ENCODE measurements around the gene UROD. TPM values are rescaled to one million over a fixed set of nuclear protein-coding genes. Genes with fewer than 3 reads are reported as not detected.

Gene UROD
- total RNA-seq, 1 experiment from 2014 or later, result 112 TPM

DNA sequence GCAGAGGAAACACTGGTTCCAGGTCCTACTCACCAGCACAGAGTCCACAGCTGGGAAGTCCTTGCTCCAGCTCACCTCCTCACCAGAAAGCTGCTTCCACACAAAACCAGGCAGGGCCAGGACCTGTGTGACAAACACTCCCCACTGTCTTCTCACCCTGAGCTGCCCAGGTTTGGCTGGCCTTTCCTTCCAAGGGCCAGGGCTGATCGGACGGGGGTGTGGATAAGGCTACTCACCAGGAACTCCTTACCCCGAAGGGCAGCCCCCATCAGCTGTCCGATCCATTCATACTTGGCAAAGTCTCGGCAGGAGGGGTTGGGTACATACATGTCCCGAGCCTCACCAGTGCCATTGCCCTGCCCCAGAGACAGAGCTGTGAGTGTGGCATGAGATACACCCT is 6.3 kb upstream of the UROD start:
- in situ Hi-C loops (cut with HindIII; ENCODE audit: low pct_unique_long_range_greater_than_20kb, low sequenced_read_pairs), result no loop called here
- no peak for DNase-seq (ENCODE audit: low read depth)

DNA sequence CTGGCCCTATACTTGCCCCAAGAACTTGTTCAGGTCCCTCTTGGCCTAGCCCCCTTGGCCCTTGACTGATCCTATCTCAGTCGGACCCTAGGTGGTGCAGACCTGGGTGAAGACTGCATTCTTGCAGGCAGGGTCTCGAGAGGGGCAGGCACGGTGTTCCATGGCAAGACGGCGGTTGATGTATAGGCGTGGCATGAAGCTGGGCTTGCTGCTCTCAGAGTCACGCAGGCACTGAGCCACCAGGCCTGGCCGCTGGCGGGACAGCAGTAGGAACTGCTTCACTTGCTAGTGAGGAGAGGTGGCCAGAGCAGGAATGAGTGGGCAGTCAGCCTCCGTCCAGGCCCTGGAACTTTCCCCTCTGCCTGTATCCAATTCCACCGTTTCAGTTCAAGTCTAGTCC is 4.7 kb upstream of the UROD start:
- in situ Hi-C loops (cut with HindIII; ENCODE audit: low pct_unique_long_range_greater_than_20kb, low sequenced_read_pairs), result no loop called here

DNA sequence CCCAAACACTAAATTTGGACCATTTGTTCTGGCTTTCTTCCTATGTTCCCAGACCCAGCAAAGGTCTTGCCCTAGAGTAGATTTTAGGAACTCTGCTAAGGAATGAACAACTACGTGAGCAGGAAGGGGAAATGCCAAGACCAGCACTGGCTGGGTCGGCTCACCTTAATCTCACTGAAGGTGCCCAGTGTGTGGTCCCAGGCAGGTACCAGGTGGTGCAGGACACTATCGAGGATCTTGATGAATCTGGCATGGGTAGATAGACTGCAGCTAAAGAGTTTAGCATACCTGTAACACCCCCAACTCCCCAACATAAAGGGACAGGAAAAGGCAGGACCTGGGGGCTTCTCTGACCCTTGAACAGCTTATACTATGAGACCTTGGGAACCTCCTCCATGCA is 4.0 kb upstream of the UROD start:
- DNase-seq (ENCODE audit: low read depth), result no peak
- in situ Hi-C loops (cut with HindIII; ENCODE audit: low pct_unique_long_range_greater_than_20kb, low sequenced_read_pairs), result no loop called here

More for the DNA sequence above, 4.7 kb upstream of the UROD start:
- DNase-seq (ENCODE audit: low read depth), result no peak

DNA sequence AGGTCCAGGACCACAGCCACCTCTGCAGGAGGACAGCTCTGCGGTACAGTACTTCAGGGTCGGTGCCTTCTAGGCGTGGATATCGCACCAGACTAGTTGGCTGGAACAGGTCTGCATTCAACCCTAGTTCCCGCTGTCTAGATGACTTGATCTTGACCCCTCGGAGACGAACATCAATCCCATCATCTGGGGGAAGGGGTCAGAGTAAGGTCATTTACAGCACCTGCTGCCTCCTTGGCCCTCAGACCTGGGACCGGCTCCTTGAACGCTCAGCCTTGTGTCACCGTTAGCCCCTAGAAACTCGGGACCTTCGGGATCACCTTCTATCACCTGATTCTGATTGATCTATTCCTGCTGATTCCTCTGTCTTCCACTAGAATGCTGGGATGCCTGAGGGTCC is 3.5 kb upstream of the UROD start:
- no peak for DNase-seq (ENCODE audit: low read depth)
- in situ Hi-C loops (cut with HindIII; ENCODE audit: low pct_unique_long_range_greater_than_20kb, low sequenced_read_pairs), result no loop called here

DNA sequence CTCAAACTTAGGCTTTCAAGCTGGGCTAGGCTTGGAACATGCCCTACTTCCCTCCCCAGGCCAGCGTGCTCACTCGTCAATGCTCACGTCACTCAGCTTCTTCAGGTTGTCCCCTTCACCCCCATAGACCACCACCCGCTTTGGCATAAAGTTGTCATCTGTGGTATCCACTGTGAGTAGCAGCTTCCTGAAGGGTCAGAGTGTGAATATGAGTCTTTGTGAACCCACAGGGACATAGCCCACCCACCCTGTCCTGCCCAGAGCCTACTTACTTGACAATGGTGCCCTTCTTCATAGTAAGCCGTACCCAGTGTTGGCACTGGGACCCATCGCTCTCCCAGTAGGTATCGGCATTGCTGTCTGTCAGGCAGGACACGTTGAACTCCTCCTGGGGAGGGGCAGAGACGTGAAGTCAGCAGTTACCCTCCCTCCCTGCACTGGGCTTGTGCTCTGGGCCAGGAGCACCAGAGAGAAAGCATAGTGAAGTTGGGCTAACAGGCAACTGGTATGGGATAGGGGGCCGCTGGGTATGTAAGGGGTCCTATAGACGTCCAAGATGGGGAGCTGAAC is 2.7 kb upstream of the UROD start:
- in situ Hi-C loops (cut with HindIII; ENCODE audit: low pct_unique_long_range_greater_than_20kb, low sequenced_read_pairs), result no loop called here
- no peak for DNase-seq (ENCODE audit: low read depth)

DNA sequence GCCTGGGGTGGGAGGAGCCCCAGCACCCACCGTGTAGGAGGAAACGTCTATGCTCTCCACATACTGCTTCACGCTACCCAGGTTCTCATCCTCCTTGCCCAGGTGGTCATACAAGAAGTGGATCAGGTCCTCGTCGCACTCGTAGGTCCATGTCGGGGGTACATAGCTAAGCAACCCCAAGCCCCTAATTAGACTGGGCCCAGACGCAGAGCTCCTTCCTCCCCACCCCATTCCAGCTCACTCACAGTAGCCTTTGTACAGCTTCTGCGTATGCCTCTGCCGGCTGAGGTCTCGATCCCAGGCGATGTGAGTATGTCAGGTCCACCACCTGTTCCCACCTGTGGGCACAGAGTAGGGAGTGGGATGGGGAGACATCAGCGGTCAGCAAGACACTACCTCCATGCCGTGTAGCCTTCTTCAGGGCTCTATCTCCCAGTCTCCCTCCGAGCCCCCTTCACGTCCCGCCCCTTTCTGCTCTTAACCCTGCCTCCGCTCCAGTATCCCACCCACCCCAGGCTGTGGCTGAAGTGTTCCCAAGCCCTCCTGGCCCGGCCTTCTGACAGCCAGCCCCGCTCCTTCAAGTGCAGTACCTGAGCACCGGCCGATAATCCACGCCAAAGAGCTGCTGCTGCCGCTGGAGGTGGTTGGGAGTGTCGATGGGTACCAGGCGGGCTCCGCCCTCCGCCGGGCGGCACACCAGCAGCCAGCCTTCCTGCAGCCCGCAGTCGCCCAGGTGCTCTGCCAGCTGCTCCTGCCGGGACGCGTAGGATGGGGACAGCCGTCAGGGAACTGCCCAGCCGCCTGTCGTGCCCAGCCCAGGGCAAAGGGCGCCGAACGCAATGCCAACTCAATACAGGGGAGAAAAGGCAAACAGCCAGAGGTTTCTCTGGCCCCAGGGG is 1.8 kb upstream of the UROD start:
- in situ Hi-C loops (cut with HindIII; ENCODE audit: low pct_unique_long_range_greater_than_20kb, low sequenced_read_pairs), result no loop called here
- peak; percentile 14 for DNase-seq (ENCODE audit: low read depth)

DNA sequence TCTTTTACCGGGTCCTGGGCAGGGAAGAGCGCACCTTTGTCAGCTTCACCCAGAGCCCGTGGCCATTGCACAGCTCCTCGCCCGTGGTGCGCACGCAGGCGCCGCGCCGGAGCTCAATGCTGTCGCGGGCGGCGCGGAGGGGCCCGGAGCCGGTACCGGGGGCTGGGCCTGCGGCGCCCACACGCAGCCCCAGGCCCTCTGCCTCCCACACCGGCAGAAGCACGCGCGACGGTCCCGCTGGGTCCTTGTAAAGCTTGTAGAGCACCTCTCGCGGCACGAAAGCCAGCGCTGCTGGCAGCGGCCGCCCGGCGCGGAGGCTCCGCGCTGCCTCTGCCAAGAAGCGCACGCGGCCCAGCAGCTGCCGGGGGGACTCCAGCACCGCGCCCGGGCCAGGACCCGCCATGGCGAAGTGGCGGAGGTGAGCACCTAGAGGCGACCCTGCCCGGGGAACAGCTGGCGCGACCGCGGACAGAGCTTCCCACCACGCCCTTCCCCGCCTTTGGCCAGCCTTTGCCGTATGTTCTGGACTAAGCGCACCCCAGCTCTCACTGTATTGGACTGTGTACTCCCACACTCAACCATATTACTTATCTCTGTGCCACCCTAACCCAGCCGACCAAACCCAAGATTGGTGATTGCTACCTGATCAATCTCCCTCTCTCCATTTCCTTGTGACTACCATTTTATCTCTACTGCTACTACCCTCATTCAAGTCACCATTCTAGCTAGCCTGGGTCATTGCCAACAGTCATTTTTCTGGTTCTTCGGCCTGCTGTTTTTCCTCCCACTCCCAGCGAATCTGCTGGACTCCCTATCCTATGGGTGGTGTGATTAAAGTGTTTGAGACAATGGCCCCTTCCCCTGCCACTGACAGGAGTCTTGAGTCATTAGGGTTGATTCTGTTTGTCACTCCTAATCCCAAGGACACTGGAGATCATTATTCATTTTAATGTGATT is 921 bp upstream of the UROD start, which contains the start of gene HECTD3:
Gene HECTD3 (minus strand): TSS at position 470 of the 957 bp plus-strand sequence. CDS start 67 bp downstream, at position 403.
- peak; percentile 71 for DNase-seq (ENCODE audit: low read depth)
- in situ Hi-C loops (cut with HindIII; ENCODE audit: low pct_unique_long_range_greater_than_20kb, low sequenced_read_pairs), result no loop called here

DNA sequence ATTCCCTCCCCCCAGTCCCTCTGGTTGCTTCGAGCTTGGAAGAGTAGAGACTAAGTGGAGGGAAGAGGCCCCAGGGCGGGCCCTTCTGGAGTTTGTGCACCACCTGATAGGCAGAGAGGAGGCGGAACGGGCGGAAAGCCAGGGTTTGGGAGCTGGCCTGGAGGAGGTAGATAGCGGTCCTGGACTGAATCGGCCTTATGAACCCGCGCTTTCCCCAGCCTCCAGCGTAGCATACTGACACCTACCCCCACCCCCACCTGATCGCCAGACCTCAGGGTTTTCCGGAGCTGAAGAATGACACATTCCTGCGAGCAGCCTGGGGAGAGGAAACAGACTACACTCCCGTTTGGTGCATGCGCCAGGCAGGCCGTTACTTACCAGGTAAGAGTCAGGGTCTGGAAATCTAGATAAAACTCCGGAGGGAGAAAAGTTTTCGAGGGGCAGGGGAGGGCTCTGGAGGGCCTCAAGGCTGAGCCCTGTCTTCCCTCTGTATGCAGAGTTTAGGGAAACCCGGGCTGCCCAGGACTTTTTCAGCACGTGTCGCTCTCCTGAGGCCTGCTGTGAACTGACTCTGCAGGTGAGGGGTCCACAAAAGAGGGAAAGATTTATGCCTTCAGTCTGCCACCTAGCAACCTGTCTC is 705 bp downstream of the UROD start:
- in situ Hi-C loops (cut with HindIII; ENCODE audit: low pct_unique_long_range_greater_than_20kb, low sequenced_read_pairs), result no loop called here

DNA sequence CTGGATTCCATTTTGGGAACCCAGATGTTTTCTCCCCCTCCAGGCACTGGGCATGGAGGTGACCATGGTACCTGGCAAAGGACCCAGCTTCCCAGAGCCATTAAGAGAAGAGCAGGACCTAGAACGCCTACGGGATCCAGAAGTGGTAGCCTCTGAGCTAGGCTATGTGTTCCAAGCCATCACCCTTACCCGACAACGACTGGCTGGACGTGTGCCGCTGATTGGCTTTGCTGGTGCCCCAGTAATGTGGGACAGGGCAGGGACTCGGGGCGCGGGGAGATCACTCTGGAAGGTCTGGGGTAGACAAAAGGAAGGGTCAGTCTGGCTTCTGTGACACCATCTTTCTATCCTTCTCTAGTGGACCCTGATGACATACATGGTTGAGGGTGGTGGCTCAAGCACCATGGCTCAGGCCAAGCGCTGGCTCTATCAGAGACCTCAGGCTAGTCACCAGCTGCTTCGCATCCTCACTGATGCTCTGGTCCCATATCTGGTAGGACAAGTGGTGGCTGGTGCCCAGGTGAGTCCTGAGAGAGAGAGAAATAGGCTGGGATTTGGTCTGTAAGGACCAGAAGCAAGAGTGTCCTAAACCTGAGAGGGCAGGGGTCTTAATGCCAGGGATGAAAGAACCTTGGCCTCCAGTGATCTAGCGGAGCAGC is 1.6 kb downstream of the UROD start:
- in situ Hi-C loops (cut with HindIII; ENCODE audit: low pct_unique_long_range_greater_than_20kb, low sequenced_read_pairs), result no loop called here
- no peak for DNase-seq (ENCODE audit: low read depth)

More for the DNA sequence above, 705 bp downstream of the UROD start:
- peak; percentile 58 for DNase-seq (ENCODE audit: low read depth)

DNA sequence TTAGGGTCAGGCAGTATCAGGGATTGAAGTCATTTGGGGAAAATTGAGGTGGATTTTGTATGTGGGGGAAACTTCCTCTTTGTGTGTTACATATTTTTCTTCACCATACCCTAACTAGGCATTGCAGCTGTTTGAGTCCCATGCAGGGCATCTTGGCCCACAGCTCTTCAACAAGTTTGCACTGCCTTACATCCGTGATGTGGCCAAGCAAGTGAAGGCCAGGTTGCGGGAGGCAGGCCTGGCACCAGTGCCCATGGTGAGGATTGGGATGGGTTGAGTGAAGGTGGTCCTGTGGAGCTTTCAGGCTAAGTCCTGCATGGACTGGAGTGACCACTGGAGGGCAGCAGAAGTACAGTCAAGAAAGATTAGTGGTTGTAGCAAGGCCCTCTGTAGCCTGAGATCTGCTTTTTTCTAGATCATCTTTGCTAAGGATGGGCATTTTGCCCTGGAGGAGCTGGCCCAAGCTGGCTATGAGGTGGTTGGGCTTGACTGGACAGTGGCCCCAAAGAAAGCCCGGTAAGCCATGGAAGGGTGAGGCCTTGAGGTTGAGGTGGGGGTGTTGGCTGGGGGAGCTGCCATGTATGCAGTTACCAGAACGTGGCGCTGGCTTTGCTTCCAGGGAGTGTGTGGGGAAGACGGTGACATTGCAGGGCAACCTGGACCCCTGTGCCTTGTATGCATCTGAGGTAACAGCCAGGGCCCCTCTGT is 2.4 kb downstream of the UROD start:
- in situ Hi-C loops (cut with HindIII; ENCODE audit: low pct_unique_long_range_greater_than_20kb, low sequenced_read_pairs), result no loop called here
- peak; percentile 63 for DNase-seq (ENCODE audit: low read depth)

DNA sequence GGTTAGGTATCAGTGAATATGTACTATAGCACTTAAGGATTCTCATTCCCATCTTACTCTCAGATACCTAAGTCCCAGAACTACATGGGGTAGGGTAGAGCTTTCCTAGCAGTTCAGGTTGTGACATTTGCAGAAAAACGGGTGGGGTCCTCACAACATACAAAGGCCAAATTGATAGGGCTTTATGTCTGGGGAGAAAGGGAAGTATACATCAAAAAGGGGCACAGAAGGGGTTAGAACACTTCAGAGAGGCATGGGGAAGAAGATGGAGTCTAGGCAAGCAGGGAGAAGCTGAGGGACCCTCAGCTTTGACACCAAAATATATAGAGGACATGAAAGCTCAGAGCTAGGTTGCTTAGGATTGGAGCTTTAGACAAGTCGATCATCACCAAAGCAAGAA is 3.6 kb downstream of the UROD start:
- DNase-seq (ENCODE audit: low read depth), result no peak
- in situ Hi-C loops (cut with HindIII; ENCODE audit: low pct_unique_long_range_greater_than_20kb, low sequenced_read_pairs), result no loop called here

DNA sequence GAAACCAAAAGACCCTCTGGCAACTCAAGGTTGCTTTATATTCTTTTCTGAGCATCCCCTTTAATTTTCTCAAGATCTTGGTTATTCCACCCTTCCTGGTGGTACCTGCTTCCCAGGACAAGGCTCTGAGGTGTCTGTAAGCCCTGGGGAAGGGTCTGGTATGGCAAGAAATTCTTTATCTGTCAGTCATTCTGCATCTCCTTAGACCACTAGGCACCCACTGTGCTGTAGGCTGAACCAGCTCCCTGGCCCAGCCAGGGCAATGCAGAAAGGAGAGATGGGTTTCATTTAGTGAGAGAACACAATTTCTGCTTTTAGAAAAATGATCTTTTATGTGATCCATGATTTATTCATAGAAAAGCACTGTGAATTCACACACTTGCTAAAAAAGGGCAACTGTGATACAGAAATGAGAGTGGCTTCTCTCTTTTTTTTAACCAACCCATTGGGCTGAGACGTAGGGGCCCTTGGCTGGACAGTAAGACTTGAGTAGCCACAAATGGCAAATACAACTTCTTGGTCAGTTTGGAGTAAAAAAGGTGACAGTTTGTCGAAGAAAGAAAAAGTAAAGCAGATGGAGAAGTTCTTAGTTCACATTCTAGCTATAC is 4.1 kb downstream of the UROD start:
- no peak for DNase-seq (ENCODE audit: low read depth)
- in situ Hi-C loops (cut with HindIII; ENCODE audit: low pct_unique_long_range_greater_than_20kb, low sequenced_read_pairs), result no loop called here

DNA sequence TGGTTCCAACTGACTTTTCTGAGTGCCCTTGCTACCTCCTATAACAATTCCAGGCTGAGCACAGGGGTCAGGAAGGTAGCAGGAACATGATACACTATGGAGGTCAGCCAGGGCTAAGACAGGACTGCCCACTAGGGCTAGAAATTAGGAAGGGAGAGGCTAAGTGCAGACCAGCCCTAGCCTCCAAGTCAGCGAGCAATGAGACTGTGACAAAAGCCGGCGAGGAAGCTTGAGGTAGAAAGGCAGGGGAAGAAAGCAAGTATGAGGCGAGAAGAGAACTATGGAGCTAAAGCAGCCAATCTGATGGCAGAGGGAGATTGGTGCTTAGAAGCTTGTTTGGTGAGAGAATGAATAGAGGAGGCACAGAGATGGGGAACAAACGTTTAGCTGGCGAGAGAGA is 4.7 kb downstream of the UROD start:
- DNase-seq (ENCODE audit: low read depth), result no peak
- in situ Hi-C loops (cut with HindIII; ENCODE audit: low pct_unique_long_range_greater_than_20kb, low sequenced_read_pairs), result no loop called here

DNA sequence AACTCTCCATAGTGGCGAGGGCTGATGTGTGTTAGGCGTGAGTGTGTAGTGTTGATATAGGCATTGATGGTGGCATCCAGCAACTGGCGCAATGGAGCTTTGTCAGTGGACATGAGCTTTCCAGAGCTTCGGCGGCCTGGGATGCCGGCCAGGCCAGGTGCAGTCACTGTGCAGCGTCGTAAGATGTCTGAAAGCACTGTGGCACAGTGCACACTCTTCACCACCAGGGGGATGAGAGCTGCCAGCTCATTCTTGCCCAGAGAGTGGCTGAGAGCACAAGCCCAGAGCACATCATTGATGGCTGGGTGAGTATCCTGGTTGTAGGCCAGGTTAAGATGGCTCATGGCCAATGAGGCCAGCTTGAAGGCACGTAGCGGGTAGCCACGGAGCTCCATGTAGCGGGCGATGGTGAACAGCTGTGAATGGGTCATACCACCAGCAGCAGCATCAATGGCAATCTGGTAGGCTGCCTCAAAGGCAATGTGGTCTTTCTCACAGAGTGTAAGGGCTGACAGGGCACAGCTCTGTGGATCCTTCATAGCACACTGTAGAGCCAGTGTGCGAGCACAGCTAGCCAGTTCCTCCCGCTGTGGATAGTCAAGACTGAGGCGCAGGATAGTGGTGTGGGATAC is 6.7 kb downstream of the UROD start:
- in situ Hi-C loops (cut with HindIII; ENCODE audit: low pct_unique_long_range_greater_than_20kb, low sequenced_read_pairs), result no loop called here
- peak; percentile 44 for DNase-seq (ENCODE audit: low read depth)

DNA sequence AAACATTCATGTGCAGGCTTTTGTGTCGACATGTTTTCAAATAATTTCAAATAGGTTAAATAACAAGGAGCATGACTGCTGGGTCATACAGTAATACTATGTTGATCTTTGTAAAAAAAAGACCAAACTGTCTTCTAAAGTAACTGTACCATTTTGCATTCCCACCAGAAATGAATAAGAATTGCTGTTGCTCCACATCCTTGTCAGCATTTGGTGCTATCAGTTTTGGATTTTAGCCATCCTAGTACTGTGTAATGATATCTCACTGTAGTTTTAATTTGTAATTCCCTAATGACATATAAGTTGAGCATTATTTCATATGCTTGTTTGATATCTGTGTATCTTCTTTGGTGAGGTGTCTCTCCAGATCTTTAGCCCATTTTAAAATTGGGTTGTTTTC is 11.6 kb downstream of the UROD start:
- in situ Hi-C loops (cut with HindIII; ENCODE audit: low pct_unique_long_range_greater_than_20kb, low sequenced_read_pairs), result no loop called here

DNA sequence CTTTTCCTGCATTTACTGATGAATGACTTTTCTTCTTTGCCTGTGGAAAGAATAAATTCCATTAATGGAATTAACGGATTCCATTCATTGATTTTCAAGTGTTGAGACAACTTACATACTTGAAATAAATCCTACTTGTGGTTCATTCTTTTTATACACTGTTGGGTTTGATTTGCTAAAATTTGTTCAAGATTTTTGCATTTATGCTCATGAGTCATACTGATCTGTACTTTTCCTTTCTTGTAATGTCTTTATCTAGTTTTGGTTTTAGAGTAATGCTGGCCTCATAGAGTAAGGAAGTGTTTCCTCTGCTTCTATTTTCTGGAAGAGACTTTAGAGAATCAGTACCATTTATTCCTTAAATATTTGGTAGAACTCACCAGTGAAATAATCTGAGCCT is 14.4 kb downstream of the UROD start:
- in situ Hi-C loops (cut with HindIII; ENCODE audit: low pct_unique_long_range_greater_than_20kb, low sequenced_read_pairs), result no loop called here
- no peak for DNase-seq (ENCODE audit: low read depth)

More for the DNA sequence above, 11.6 kb downstream of the UROD start:
- DNase-seq (ENCODE audit: low read depth), result no peak
